A549 (cell line): ENCODE data around the gene INSC.

ENCODE experiments used
- BHLHE40 ChIP-seq: IDR thresholded peaks from 2 replicates; pipeline ENCODE4 v1.6.1; 2012; ENCODE audit warnings: low read depth, low read length, inconsistent platforms
- CBX2 ChIP-seq: fragments of 200-600 bp; sonication (generic); IDR thresholded peaks from 2 replicates; pipeline ENCODE4 v1.6.1; 2016; ENCODE audit warnings: low read depth, mild to moderate bottlenecking, borderline replicate concordance
- CHD4 ChIP-seq: fragments of 200-600 bp; sonication (generic); IDR thresholded peaks from 2 replicates; pipeline ENCODE4 v1.6.1; 2016; ENCODE audit warnings: antibody characterized with exemption, mild to moderate bottlenecking, borderline replicate concordance
- CTCF ChIP-seq: fragments of >200 bp; sonication (Bioruptor Twin); formaldehyde crosslinking; IDR thresholded peaks from 3 replicates; pipeline ENCODE4 v1.5.1; 2016
- POLR2A ChIP-seq: IDR thresholded peaks from 2 replicates; pipeline ENCODE4 v1.6.1; 2012; ENCODE audit warnings: mild to moderate bottlenecking, low read length

DNA sequence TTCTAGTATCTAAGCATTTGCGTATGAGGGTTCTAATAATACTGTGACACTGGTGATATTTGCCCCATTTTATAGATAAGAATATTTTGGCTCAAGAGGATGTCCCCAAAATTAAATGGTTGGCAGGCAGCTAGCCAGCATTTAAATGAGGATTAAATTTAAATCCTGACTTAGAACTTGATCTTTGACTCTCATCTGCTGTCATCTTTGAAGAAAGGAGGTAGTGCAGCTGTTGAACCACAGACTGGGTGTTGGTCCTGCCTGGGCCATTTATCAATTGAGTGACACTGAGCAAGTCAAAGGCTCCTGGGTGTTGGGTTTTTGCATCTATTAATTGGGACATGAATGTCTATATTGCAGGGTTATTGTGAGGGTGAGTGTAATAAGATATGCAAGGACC is 112.3 kb downstream of the INSC start:
- TF ChIP-seq POLR2A (no peak), CTCF (no peak), BHLHE40 (no peak), CBX2 (no peak), CHD4 (no peak)
